Thyroid gland (tissue), 4 donors: ENCODE data around the gene GPR132. TPM values are rescaled to one million over a fixed set of nuclear protein-coding genes. Genes with fewer than 3 reads are reported as not detected.

Experiments used
- DNase-seq, 2 donors: peaks; one replicate each; pipeline ENCODE4 v3.0.0-alpha.2; 2019
- H3K27ac ChIP-seq, 3 donors: fragments of 200-600 bp; sonication (generic); 1 replicate in 2 of 3; 2 replicates in 1 of 3; pipeline ENCODE4 v1.5.1; 2016 to 2019; ENCODE audit warnings: mild to moderate bottlenecking in 1 of 3, moderate library complexity in 1 of 3
- H3K27me3 ChIP-seq: fragments of 200-600 bp; sonication (generic); one replicate; pipeline ENCODE4 v1.5.1; 2019
- H3K36me3 ChIP-seq, 2 donors: fragments of 200-600 bp; sonication (generic); one replicate each; pipeline ENCODE4 v1.5.1; 2016 to 2019
- H3K4me1 ChIP-seq, 2 donors: fragments of 200-600 bp; sonication (generic); one replicate each; pipeline ENCODE4 v1.5.1; 2017 to 2019
- H3K4me3 ChIP-seq, 3 donors: fragments of 200-600 bp; sonication (generic); replicated peaks in 1 of 3; 1 replicate in 2 of 3; 2 replicates in 1 of 3; pipeline ENCODE4 v1.5.1; 2016; ENCODE audit warnings: mild to moderate bottlenecking in 1 of 3
- H3K9me3 ChIP-seq: fragments of 200-600 bp; sonication (generic); one replicate; pipeline ENCODE4 v1.5.1; 2017
- POLR2A ChIP-seq, 2 donors: fragments of 450-650 bp; IDR thresholded peaks; one replicate each; pipeline ENCODE4 v1.6.1; 2017; ENCODE audit warnings: antibody characterized with exemption in 2 of 2, mild to moderate bottlenecking in 2 of 2, moderate library complexity in 1 of 2
- WGBS, 2 donors: methylation state at CpG; one replicate each; pipeline ENCODE4 v1.1.5; 2017; 5-methylcytosine and 5-hydroxymethylcytosine counted together
- intact Hi-C: fragments of 100-400 bp; cut with DNase I; formaldehyde crosslinking; loops from one replicate; pipeline ENCODE4 v1.15.1; 2023
- total RNA-seq, 4 donors: library from RNA; depleted of rRNA; stranded (reverse); fragments of >200 nt; gene quantifications; one replicate each; pipeline ENCODE4 v1.2.3, GENCODE V29; 2016
- TF ChIP-seq, protein P1 (sequence below), 6 experiments: fragments of 200-600 bp in 3 of 6; fragments of 450-650 bp in 3 of 6; sonication (generic) in 3 of 6; IDR thresholded peaks; one replicate each; pipeline ENCODE4 v1.5.1; 2016 to 2019; ENCODE audit warnings: antibody characterized with exemption in 6 of 6, mild to moderate bottlenecking in 2 of 6, inconsistent platforms in 1 of 6, moderate library complexity in 1 of 6

Gene GPR132
- total RNA-seq, 4 donors from 2014 or later: 1.0 to 4.6 (median 2.1) TPM

DNA sequence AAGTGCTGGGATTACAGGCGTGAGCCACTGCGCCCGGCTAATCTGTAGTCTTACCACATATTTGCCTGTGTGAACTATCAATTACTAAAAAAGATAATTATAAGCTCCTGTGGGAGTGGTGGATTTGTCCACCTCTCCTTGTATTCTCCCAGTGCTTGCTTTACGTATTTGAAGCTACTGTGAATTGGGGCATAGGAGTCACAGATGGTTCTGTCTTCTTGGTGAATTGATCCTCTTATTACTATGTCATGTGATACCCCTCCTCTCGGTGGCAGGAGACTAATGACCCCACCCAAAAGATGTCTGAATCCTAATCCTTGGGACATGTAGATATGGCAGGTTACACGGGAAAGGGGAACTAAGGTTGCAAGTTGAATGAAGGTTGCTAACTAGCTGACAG, 11.8 kb downstream of the GPR132 start:
- H3K9me3 ChIP-seq: no peaks in the 10 kb centered on the region
- H3K27ac ChIP-seq: no peak overlapping the region
- 86% methylated on average over 6 of the region's 6 CpGs for WGBS, 2 donors
- TF ChIP-seq POLR2A (IDR thresholded peaks at IDR 0.05): no peak
- TF ChIP-seq, protein P1, sequence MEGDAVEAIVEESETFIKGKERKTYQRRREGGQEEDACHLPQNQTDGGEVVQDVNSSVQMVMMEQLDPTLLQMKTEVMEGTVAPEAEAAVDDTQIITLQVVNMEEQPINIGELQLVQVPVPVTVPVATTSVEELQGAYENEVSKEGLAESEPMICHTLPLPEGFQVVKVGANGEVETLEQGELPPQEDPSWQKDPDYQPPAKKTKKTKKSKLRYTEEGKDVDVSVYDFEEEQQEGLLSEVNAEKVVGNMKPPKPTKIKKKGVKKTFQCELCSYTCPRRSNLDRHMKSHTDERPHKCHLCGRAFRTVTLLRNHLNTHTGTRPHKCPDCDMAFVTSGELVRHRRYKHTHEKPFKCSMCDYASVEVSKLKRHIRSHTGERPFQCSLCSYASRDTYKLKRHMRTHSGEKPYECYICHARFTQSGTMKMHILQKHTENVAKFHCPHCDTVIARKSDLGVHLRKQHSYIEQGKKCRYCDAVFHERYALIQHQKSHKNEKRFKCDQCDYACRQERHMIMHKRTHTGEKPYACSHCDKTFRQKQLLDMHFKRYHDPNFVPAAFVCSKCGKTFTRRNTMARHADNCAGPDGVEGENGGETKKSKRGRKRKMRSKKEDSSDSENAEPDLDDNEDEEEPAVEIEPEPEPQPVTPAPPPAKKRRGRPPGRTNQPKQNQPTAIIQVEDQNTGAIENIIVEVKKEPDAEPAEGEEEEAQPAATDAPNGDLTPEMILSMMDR (IDR thresholded peaks at IDR 0.05): no peak
- H3K27me3 ChIP-seq: no peaks in the 10 kb centered on the region
- DNase-seq: no peak
- peaks cover 0 to 8% of the 10 kb centered on the region in 2 donors for H3K4me1 ChIP-seq
- no peaks in the 10 kb centered on the region for H3K36me3 ChIP-seq
- H3K4me3 ChIP-seq: no peak overlapping the region
- intact Hi-C loops: no loop called here

DNA sequence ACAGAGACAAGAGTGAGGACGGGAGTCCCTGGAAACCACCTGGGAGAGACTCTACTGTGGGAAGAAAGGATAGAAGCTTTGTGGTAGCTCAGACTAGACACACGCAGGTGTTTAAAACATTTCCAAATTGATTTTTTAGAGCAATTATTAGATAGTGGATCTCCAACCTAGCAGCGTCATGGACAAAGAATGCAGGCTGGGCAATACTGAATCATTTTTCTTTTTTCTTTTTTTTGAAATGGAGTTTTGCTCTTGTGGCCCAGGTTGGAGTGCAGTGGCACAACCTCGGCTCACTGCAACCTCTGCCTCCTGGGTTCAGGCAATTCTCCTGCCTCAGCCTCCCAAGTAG, 13.1 kb downstream of the GPR132 start:
- no peak for TF ChIP-seq POLR2A (IDR thresholded peaks at IDR 0.05)
- TF ChIP-seq, protein P1 (IDR thresholded peaks at IDR 0.05): no peak
- H3K27me3 ChIP-seq: no peaks in the 10 kb centered on the region
- H3K27ac ChIP-seq: no peak overlapping the region
- no peaks in the 10 kb centered on the region for H3K36me3 ChIP-seq
- H3K4me1 ChIP-seq: peaks cover 0 to 8% of the 10 kb centered on the region in 2 donors
- 90 to 97% methylated on average over 4 of the region's 4 CpGs for WGBS, 2 donors
- intact Hi-C loops: no loop called here
- no peaks in the 10 kb centered on the region for H3K9me3 ChIP-seq
- DNase-seq: no peak
- H3K4me3 ChIP-seq: no peak overlapping the region

DNA sequence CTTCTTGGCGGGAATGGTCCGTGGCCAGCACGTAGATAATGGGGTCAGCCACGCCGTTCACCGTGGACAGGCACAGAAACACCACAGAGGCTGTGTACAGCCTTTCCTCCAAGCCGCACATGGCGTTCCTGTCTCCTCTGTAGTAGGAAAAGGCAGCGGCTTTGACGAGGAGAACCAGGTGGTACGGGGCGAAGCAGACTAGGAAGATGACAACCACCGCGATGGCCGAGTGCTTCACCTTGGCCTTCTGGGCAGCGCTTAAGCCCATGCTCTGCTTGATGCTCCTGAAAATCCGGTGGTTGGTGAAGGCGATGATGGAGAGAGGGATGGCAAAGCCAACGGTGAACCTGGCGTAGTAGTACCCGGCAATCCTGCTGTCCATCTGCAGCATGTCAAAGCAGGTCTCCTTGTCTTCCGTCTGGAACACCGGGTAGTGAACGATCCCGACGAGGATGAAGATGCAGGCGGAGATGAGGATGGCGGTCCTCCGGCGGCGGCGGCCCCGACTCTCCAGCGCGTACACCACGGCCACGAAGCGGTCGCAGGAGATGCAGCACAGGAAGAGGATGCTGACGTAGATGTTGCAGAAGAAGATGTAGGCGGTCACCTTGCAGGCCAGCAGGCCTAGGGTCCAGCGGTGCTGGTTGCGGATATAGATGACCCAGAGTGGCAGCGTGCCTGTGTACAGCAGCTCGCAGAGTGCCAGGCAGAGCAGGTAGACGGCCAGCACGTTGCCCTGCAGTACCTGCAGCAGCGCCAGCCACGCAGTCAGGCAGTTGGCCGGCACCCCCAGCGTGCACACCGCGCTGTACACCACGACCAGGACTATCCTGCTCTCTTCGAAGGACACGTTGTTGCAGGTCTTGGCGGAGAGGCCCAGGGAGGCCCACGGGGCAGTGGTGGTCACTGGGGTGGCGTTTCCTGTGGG, 13.8 kb downstream of the GPR132 start:
- Histone ChIP-seq H3K27me3 (no peaks in the 10 kb centered on the region), H3K36me3 (no peaks in the 10 kb centered on the region), H3K27ac (no peak overlapping the region), H3K4me1 (peaks cover 0 to 8% of the 10 kb centered on the region in 2 donors), H3K4me3 (no peak overlapping the region), H3K9me3 (no peaks in the 10 kb centered on the region)
- no peak for DNase-seq
- WGBS, 2 donors: 95 to 96% methylated on average over 50 to 57 of the region's 59 CpGs
- TF ChIP-seq, protein P1 (IDR thresholded peaks at IDR 0.05): no peak
- TF ChIP-seq POLR2A (IDR thresholded peaks at IDR 0.05): no peak
- intact Hi-C loops: no loop called here

DNA sequence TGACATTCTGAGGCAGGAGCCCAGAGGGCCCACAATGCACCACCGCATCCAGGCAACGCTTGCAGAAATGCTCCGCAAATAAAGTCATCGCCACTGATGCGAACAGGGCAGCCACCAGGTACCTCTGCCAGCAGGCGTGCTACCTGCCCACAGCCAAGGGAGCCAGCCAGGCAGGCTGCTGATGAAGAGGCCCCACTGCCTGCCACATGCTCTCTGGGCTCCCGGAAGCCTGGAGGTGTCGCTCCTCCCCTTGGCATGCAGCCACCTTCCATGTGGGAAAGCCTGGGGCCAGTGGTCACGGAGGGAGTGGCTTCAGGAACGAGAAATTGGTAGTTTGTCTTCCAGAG, 14.7 kb downstream of the GPR132 start:
- no peaks in the 10 kb centered on the region for H3K36me3 ChIP-seq
- H3K4me1 ChIP-seq: peaks cover 0 to 12% of the 10 kb centered on the region in 2 donors
- WGBS, 2 donors: 44% methylated on average over 5 of the region's 10 CpGs; no CpG with 5 or more reads in 1 of the 2 donors
- H3K27ac ChIP-seq: peak overlapping the region in 1 of 3 donors; percentile 9
- TF ChIP-seq POLR2A (IDR thresholded peaks at IDR 0.05): no peak
- TF ChIP-seq, protein P1 (IDR thresholded peaks at IDR 0.05): no peak
- no peak overlapping the region for H3K4me3 ChIP-seq
- H3K9me3 ChIP-seq: no peaks in the 10 kb centered on the region
- intact Hi-C loops: no loop called here
- no peaks in the 10 kb centered on the region for H3K27me3 ChIP-seq
- peak; percentile 93 to 94 for DNase-seq
